ENCODE results near the gene PSEN1.

The PSEN1 gene

GRCh38 chr14:73208846-73209245 lies 72.5 kb downstream of the PSEN1 start:
- no peak for TF ChIP-seq CTCF (IDR thresholded peaks at IDR 0.05; ENCODE audit: insufficient read depth, low read depth, low read length, missing control alignments)
- DNase-seq (ENCODE audit: low read depth), result no peak
- H3K4me3 ChIP-seq (ENCODE audit: low read depth, low read length), result no peak overlapping the region

DNA sequence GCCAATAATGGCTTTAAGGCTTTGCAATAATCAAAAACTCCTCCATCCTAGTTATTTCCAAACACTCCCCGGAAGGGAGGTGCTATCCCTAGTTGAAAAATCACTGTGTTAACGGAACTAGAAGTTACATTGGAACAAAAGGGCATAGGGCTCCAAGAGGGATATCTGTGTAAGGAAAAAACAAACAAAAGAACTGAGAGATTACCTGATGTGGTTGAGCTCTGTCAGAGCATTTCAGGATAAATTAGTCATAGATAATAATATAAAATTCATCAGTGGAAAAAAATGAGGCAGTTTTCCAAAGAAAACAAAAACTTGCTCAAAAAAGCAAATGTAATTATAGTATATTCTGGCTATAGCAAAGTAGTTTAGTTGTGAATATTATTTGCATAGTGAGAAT lies 73.6 kb downstream of the PSEN1 start:
- TF ChIP-seq CTCF (IDR thresholded peaks at IDR 0.05; ENCODE audit: insufficient read depth, low read depth, low read length, missing control alignments), result no peak
- DNase-seq (ENCODE audit: low read depth), result no peak
- no peak overlapping the region for H3K4me3 ChIP-seq (ENCODE audit: low read depth, low read length)

DNA sequence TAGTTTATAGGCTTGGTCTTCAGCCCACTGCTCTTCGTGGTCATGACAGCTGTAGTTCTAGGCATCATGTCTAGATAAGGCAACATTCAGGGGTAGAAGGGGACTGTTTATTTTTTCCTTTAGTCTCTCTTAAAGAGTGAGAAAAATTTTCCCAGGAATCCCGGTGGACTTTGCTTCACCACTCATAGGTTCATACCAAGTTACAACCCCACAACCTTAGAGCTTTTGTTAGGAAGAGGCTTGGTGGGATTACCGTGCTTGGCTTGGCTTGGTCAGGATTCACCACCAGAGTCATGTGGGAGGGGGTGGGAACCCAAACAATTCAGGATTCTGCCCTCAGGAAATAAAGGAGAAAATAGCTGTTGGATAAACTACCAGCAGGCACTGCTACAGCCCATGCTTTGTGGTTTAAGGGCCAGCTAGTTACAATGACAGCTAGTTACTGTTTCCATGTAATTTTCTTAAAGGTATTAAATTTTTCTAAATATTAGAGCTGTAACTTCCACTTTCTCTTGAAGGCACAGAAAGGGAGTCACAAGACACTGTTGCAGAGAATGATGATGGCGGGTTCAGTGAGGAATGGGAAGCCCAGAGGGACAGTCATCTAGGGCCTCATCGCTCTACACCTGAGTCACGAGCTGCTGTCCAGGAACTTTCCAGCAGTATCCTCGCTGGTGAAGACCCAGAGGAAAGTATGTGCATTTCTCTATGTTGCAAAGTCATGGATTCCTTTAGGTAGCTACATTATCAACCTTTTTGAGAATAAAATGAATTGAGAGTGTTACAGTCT lies 75.1 kb downstream of the PSEN1 start:
- no peak for TF ChIP-seq CTCF (IDR thresholded peaks at IDR 0.05; ENCODE audit: insufficient read depth, low read depth, low read length, missing control alignments)
- no peak for DNase-seq (ENCODE audit: low read depth)
- no peak overlapping the region for H3K4me3 ChIP-seq (ENCODE audit: low read depth, low read length)

DNA sequence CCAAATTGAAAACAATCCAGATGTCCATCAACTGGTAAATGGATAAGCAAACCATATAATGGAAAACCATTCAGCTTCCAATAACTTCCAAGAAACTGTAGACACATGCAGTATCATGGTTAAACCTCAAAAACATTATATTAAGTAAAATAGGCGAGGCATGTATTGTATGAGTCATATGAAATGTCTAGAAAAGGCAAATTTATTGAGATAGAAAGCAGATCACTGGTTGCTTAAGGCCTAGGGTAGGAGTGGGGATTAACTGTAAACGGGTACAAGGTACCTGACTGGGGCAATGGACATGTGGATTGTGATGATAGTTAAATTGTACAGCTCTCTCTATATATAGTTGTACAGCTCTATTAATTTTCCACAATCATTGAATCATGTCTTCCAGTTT lies 79.7 kb downstream of the PSEN1 start:
- no peak overlapping the region for H3K4me3 ChIP-seq (ENCODE audit: low read depth, low read length)
- no peak for DNase-seq (ENCODE audit: low read depth)
- TF ChIP-seq CTCF (IDR thresholded peaks at IDR 0.05; ENCODE audit: insufficient read depth, low read depth, low read length, missing control alignments), result no peak

- no peak overlapping the region for H3K4me3 ChIP-seq (ENCODE audit: low read depth, low read length)
- no peak for DNase-seq (ENCODE audit: low read depth)
- no peak for TF ChIP-seq CTCF (IDR thresholded peaks at IDR 0.05; ENCODE audit: insufficient read depth, low read depth, low read length, missing control alignments)
Observed at GRCh38 chr14:73217411-73217810, 81.1 kb downstream of the PSEN1 start.

DNA sequence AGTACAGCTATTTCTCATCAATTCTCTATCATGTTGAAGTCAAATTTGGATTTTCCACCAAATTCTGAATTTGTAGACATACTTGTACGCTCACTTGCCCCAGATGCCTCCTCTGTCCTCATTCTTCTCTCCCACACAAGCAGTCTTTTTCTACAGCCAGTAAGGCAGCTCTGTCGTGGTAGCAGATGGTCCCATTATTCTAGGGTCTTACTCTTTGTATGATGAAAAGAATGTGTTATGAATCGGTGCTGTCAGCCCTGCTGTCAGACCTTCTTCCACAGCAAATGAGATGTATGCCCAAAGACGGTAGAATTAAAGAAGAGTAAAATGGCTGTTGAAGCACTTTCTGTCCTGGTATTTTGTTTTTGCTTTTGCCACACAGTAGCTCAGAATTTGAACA lies 83.8 kb downstream of the PSEN1 start:
- no peak overlapping the region for H3K4me3 ChIP-seq (ENCODE audit: low read depth, low read length)
- TF ChIP-seq CTCF (IDR thresholded peaks at IDR 0.05; ENCODE audit: insufficient read depth, low read depth, low read length, missing control alignments), result no peak
- DNase-seq (ENCODE audit: low read depth), result no peak

DNA sequence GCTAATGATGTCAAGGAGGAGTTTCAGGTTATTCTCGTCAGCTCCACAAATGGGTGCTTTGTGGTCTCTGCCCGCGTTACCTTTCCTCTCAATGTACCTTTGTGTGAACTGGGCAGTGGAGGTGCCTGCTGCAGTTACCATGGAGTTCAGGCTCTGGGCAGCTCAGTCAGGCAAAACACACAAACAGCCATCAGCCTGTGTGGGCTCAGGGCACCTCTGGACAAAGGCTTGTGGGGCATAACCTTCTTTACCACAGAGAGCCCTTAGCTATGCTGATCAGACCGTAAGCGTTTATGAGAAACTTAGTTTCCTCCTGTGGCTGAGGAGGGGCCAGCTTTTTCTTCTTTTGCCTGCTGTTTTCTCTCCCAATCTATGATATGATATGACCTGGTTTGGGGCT lies 84.3 kb downstream of the PSEN1 start:
- H3K4me3 ChIP-seq (ENCODE audit: low read depth, low read length), result no peak overlapping the region
- TF ChIP-seq CTCF (IDR thresholded peaks at IDR 0.05; ENCODE audit: insufficient read depth, low read depth, low read length, missing control alignments), result no peak
- DNase-seq (ENCODE audit: low read depth), result no peak

Data from GM12865 (cell line).